ENCODE measurements around the gene ATAD3B. TPM values are rescaled to one million over a fixed set of nuclear protein-coding genes. Genes with fewer than 3 reads are reported as not detected.
"Not testable (repeated sequence)": the region's sequence is repeated elsewhere in the genome, so short reads cannot be mapped to it uniquely, and the experiment has no call there.

Gene ATAD3B
- total RNA-seq, 1 donor from 2014 or later, result 34.9 TPM

DNA sequence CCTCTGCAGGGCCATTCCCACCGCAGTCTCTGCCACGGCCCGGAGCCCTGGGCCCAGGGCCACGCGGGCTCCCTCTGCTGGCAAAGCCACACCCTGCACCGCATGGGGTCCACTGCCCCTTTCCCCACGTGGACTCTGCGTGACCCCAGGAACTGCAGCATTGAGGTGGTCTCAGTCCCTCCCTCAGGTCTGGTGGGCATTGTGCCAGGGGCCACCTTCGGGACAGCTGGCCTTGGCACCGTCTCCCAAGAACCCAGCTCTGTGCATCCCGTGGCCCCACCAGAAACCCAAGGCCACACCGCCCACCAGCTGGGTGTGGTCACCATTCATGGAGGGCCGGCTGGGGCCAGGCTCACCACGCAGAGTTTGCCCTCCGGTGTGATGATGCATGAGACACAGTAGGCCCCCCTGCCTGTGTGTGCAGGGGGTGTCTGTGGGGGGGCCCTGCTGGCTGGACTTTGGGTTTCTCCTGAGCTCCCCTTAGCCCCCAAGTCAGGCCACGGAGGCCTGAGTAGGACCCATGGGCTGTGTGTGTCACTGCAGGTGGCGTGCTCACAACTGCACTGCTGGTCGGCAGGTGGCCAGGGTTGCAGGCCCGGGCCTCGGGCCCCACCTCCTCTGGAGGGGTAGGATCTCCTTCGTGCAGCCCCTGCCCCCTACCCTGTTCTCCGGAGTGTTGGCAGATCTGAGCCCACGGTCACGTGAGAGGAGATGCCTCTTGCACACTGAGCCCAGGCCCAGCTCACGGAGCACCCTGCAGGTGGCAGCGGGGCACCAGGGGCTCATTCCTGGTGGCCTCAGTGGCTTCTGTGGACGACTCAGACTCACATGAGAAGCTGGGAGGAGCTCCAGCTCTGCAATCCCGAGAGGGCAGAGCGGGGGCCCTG, 30.3 kb upstream of the ATAD3B start:
- Mint-ChIP-seq H3K36me3 (ENCODE audit: unreplicated experiment) (no peaks in the 10 kb centered on the region), H3K27me3 (ENCODE audit: unreplicated experiment) (peaks cover 8% of the 10 kb centered on the region), H3K9me3 (ENCODE audit: unreplicated experiment) (peaks cover 3% of the 10 kb centered on the region), H3K4me1 (ENCODE audit: low read depth, unreplicated experiment) (peaks cover 4% of the 10 kb centered on the region), H3K4me3 (ENCODE audit: unreplicated experiment) (no peak overlapping the region), H3K27ac (ENCODE audit: unreplicated experiment) (no peak overlapping the region)
- TF ChIP-seq, protein P1, sequence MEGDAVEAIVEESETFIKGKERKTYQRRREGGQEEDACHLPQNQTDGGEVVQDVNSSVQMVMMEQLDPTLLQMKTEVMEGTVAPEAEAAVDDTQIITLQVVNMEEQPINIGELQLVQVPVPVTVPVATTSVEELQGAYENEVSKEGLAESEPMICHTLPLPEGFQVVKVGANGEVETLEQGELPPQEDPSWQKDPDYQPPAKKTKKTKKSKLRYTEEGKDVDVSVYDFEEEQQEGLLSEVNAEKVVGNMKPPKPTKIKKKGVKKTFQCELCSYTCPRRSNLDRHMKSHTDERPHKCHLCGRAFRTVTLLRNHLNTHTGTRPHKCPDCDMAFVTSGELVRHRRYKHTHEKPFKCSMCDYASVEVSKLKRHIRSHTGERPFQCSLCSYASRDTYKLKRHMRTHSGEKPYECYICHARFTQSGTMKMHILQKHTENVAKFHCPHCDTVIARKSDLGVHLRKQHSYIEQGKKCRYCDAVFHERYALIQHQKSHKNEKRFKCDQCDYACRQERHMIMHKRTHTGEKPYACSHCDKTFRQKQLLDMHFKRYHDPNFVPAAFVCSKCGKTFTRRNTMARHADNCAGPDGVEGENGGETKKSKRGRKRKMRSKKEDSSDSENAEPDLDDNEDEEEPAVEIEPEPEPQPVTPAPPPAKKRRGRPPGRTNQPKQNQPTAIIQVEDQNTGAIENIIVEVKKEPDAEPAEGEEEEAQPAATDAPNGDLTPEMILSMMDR (IDR thresholded peaks at IDR 0.05; ENCODE audit: partially characterized antibody, unreplicated experiment), result peak; percentile 70
- DNase-seq, result peak; percentile 66

DNA sequence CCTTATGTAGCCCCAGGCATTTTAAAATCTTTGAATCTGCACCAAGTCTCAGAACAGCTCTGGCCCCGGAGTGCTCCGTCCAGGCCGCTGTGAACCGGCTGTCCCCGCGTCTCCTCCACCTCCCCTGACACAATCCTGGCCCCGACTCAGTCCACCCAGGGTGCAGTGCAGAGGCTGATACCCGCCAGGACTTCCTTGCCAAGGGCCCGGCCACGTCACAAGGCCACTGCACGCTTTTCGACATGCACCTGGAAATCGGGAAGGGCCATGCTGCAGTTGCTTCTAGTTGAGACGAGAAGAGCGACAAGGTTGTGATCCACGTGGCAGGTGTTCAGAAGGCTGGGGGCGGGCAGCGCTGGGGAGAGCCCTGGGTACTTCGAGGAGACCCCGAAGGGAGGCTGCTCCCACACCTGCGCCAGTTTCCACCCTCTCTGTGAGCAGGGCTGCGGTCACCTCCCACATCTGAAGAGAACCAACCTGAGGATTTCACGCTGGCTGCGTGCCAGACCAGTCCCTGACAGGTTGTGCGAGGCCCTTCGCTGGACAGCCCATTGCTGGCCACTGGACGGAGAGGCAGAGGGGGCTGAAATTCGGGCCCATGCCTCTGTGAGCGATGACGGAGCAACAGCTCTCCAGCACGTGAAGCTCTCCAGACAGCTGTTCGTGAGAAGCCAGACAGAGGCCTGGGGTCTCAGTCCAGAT, 29.3 kb upstream of the ATAD3B start:
- Mint-ChIP-seq H3K27ac (ENCODE audit: unreplicated experiment) (no peak overlapping the region), H3K27me3 (ENCODE audit: unreplicated experiment) (peaks cover 8% of the 10 kb centered on the region), H3K36me3 (ENCODE audit: unreplicated experiment) (no peaks in the 10 kb centered on the region), H3K4me3 (ENCODE audit: unreplicated experiment) (no peak overlapping the region), H3K4me1 (ENCODE audit: low read depth, unreplicated experiment) (peaks cover 2% of the 10 kb centered on the region), H3K9me3 (ENCODE audit: unreplicated experiment) (peaks cover 3% of the 10 kb centered on the region)
- DNase-seq, result no peak
- TF ChIP-seq, protein P1 (IDR thresholded peaks at IDR 0.05; ENCODE audit: partially characterized antibody, unreplicated experiment), result no peak

DNA sequence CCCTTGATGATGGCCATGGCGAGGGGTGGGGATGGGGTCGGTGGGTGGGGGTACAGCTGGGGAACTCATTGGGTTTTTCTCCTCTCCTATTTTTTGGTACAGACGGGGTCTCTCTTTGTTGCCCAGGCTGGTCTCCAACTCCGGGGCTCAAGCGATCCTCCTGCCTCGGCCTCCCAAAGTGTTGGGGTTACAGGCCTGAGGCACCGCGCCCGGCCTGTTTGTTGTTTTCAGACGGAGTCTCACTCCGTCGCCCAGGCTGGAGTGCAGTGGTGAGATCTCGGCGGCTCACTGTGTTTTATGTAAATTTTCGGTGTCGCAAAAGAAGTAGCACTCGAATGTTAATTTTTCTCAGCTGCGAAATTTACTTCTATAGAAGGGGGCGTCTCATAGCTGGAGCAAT, 24.9 kb upstream of the ATAD3B start:
- not testable (repeated sequence) for H3K27ac Mint-ChIP-seq (ENCODE audit: unreplicated experiment); DNase-seq; H3K36me3 Mint-ChIP-seq (ENCODE audit: unreplicated experiment)

DNA sequence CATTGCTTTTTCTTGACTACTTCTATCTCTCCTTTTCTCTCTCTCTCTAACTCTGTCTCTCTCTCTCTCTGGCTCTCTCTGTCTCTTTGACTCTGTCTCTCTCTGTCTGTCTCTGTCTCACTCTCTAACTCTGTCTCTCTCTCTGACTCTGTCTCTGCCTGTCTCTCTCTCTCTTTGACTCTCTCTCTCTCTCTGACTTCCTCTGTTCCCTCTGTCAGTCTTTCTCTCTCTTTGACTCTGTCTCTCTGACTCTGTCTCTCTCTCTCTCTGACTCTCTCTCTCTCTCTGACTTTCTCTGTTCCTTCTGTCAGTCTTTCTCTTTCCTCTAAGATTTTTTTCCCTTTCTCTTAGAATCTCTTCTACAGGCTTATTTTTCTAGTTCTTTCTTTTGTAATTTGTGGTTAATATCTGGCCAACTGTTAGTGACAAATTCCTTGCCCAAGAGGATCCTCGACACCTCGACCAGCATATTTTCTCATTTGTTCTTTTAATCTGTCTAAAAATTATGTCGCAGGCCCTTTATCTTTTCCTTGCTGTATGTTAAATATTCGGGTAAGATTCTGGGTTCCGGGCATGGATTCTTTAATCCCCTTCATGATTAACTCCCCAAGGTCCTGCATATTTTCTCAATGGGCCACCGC, 22.3 kb upstream of the ATAD3B start, which contains the start of gene ATAD3C:
Gene ATAD3C (plus strand): TSS at position 591 of the 641 bp plus-strand sequence. CDS start 995 bp downstream, outside the sequence.
- Mint-ChIP-seq H3K4me1 (ENCODE audit: low read depth, unreplicated experiment) (no peaks in the 10 kb centered on the region), H3K27ac (ENCODE audit: unreplicated experiment) (no peak within 1 kb of the TSS), H3K36me3 (ENCODE audit: unreplicated experiment) (no peaks in the 10 kb centered on the region), H3K9me3 (ENCODE audit: unreplicated experiment) (no peaks in the 10 kb centered on the region), H3K4me3 (ENCODE audit: unreplicated experiment) (no peak within 1 kb of the TSS), H3K27me3 (ENCODE audit: unreplicated experiment) (no peaks in the 10 kb centered on the region)
- TF ChIP-seq, protein P1 (IDR thresholded peaks at IDR 0.05; ENCODE audit: partially characterized antibody, unreplicated experiment), result no peak
- no peak for DNase-seq

More for the DNA sequence above, 24.9 kb upstream of the ATAD3B start:
- not testable (repeated sequence) for H3K4me3 Mint-ChIP-seq (ENCODE audit: unreplicated experiment); H3K27me3 Mint-ChIP-seq (ENCODE audit: unreplicated experiment); H3K9me3 Mint-ChIP-seq (ENCODE audit: unreplicated experiment); H3K4me1 Mint-ChIP-seq (ENCODE audit: low read depth, unreplicated experiment)

DNA sequence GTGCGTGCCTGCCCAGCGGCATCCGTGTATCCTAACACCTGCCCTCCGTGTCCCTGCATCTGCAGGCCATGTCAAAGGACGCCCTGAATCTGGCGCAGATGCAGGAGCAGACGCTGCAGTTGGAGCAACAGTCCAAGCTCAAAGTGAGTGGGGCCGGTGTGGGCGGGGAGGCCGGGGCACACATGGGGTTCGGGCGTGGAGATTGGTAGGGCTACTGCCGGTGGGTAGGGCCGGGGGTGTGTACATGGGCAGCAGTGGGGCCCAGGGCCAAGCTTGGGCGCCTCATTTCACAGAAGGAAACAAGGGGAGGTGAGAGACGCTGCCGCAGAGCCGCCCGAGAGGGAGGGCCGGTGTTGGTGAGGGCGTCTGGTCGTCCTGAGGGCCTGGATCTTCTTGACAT, 20.9 kb upstream of the ATAD3B start:
- not testable (repeated sequence) for H3K27ac Mint-ChIP-seq (ENCODE audit: unreplicated experiment); DNase-seq; H3K27me3 Mint-ChIP-seq (ENCODE audit: unreplicated experiment); H3K4me1 Mint-ChIP-seq (ENCODE audit: low read depth, unreplicated experiment); H3K36me3 Mint-ChIP-seq (ENCODE audit: unreplicated experiment); H3K4me3 Mint-ChIP-seq (ENCODE audit: unreplicated experiment); H3K9me3 Mint-ChIP-seq (ENCODE audit: unreplicated experiment)

Measured in glutamatergic neuron (in vitro differentiated cells).